ENCODE measurements around the gene DOCK10.

Gene DOCK10

DNA sequence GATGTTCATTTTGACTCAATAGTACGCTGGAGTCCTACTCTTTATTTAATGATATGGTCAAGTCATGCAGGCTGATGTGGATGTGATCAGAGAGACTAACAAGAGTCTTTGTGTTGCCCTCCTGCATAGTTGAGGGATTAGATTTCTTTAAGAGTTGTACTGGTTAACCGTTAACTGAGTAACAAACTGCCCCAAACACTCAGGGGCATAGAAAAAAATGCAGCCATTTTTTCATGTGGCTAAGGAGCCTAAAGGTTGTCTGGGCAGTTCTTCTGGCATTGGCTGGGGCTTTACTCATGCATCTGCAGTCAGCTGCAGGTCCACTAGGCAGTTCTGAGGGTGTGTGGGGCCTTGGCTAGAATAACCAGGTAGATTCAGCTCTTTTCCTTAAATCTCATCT is 32.5 kb downstream of the DOCK10 start:
- no peak for DNase-seq

DNA sequence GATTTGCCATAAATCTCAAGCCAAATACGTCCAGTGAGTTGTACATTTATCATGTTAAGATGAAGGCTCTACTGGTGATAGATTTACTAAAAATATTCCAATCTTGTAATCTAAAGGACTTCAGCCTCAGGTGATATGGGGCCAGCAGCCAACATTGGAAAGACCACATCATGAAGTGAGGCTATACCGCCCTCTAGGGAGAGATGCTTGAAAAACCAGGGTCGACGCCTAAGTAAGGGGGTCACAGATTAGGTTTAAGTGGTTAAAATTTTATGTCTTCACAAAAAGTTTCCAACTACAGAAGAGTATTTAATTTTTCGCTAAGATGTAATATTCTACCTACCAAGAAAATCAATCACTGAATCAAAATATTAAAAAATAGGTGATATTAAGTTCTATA is 33.3 kb downstream of the DOCK10 start:
- no peak for DNase-seq

DNA sequence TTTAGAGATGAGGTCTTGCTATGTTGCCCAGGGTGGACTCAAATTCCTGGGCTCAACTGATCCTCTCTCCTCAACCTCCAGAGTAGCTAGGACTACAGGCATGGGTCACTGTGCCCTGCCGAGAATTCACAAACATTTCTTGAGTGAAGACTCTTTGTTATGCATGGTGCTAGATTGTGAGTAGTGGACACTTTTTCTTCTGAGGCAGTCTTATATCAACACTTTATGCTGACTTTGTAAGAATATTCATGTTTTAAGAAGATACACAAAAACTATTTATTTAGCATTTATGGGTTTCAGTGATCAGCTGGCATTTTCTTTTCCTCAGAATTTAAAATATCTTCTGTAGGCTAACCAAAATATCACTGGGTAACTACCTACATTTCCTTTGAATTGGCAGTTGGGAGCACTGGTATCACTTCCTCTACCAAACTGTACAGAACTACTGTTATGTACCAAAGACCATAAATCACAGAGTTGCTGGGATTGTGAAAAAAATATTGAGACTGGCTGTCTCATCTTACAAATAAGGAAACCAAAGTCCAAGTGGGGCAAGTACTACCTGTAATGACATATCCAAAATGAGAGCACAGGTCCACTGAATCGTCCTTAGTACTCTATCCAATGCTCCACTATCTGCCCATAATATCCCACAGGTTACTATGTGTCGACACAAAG is 34.0 kb downstream of the DOCK10 start:
- no peak for DNase-seq

DNA sequence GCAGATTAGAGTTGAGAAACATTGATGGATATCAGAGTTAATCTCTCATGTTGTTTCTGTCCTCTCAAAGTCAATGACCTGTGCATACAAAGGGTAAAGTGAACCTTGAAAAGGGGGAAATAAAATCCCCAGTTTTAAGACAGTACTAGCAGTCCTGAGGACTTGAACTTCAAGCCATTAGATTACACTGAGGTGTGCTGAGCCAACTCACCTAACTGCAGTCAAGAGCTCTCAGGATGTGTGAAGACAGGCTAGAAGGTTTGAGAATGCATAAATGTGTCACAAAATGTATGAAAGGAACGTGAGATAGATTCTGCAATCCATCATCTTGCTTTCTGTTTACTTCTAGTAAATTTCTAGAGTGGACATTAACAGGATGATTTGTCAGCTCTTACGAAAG is 35.5 kb downstream of the DOCK10 start:
- no peak for DNase-seq

DNA sequence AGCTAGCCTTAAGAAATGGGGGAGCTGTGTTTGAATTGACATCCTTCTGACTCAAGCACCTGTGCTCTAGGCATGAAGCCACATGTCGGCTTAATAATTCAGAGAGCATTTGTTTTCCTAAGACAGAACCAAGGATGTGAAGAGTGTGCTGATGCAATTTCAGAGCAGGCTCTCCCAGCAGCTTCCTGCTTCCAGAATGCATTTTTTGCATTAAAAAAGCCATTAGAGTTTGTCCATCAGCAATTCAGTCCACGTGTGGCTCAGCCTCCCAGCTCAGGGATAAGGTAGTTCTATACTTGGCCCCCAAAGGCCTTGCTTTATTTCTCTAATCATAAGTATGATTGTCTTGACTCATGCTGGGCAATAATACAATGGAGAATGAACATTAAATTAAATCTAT is 37.7 kb downstream of the DOCK10 start:
- DNase-seq: no peak

DNA sequence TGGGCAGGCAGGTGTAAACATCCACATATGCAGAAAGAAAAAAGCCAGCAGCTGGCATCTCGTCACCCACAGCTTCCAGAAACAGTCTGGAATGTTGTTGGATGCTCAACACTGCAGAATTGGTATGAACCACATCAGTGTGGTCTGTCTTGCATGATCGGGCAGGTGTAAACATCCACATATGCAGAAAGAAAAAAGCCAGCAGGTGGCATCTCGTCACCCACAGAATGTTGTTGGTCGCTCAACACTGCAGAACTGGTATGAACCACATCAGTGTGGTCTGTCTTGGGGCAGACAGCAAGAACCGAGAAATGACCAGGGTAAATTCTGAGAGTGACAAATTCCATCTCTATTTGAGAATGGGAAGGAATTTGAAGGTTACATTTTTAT is 39.6 kb downstream of the DOCK10 start:
- no peak for DNase-seq

DNA sequence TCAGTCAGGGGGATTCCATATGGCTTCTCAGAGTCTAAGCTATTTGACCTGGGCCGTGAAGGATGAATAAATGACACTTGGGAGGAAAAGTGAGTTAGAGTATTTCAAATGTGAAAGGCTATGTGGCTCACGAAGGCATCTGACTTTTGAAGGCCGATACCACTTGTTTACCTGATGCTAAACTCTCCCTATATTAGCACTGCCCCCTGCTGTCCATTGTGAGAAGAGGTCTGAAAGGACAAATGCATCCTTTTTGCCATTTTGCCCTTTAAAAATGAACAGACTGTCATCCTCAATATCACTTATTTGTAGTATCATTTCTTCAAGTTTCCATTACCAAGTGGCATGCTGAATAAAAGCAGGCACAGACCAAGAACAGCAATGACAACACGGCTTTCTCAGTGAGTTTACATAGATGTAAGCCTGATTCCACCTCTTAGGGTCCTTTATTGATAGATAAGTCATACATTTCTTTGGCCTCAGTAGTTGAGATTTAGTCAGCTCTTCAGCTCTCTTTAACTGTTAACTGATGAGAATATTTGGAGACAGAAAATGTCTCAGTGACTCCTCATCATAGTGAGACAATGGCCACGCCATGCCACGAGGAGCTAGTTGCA is 40.1 kb downstream of the DOCK10 start:
- peak; percentile 63 to 66 for DNase-seq

DNA sequence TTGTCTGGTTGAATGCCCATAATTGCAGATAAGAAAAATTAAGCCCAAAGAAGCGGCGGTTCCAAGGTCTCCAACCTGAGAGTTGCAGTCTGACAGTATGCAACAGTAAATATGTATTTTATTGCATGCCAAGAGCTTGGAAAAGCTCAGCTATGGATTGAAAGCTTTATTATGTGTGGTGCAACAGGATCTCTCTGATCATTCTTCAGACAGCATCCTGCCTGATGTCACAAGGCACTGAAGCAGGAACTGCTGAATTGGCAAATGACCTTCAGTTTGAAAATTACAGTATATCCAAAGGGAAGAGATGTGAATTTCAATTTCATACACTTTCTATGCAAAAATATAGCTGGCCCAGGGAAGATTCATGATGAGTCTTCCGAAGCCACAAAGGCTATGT is 42.5 kb downstream of the DOCK10 start:
- DNase-seq: no peak

DNA sequence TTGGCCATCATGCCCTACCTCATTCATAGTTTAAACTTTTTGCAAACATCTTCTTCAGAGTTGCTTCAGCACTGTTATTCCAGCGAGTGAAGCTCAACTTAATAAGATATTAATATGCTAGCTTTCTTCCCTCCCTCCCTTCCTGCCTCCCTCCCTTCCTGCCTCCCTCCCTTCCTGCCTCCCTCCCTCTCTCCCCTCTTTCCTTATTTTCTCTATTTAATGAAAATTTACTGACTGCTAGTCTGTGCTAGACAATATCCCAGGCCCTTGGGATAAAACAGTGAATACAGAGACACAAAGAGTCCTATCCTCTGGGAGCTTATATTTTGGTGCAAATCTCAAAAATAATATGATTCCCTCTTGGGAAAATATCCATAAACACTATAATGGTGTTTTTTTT is 42.9 kb downstream of the DOCK10 start:
- no peak for DNase-seq

DNA sequence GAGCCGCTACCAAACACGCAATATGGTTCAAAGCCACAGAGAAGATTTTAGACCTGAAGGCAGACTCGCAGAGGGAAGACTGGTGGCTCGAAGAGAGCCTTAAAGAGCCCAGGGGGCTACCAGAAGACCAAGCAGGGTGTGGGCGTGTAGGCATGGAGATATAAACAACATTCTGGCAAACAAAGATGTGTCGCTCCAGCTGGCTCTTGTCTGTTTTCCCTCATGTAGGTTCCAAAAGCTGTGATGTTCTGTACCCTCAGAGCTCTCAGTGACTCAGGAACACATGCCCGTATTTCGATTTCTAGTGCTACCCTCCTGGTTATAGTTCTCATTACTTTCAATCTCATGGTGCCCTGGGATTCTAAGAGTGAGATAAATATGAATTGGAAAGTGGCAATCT is 44.5 kb downstream of the DOCK10 start:
- no peak for DNase-seq

DNA sequence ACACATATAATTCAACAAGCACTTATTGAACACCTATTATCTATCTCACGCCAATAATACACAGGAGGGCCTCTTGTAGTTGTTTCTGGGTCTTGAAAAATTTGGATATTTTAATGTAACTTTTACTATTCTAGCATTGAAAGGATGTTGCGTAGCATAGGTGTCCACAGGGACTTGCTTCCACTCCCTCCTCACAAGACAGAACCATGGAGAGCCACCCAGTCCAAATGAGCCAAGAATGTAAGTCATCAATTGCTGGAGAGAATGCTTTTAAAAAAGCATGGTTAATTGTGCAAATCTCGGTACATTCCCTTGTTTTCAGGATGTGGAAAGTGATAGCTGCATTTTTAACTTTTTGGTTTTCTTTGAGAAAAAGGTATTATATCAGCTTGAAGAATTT is 46.8 kb downstream of the DOCK10 start:
- DNase-seq: no peak

DNA sequence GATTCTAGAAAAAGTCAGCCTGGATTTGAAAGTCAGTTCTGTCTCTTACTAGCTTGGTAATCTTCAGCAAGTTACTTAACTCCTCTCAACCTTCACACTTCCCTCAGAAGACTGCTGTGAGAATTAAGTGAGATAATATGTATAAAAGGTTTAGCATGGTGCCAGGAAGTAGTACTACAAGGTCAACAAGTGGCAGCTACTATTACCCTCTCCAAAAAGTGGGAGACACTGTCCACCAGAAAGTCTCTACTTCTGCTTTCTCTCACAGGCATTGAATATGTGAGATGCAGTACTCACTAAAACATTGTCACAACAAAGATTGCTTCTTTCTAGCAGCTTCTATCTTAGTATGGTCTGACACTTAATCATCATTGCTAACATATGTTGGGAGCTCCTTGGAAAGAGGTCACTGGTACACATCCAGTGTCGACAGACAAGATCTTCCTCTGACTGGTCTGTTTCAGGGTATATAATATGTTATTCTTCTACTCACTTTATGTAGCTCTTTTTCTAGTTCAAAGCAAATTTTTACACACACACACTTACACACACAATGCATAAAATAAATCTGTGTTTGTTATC is 47.9 kb downstream of the DOCK10 start:
- DNase-seq: no peak

DNA sequence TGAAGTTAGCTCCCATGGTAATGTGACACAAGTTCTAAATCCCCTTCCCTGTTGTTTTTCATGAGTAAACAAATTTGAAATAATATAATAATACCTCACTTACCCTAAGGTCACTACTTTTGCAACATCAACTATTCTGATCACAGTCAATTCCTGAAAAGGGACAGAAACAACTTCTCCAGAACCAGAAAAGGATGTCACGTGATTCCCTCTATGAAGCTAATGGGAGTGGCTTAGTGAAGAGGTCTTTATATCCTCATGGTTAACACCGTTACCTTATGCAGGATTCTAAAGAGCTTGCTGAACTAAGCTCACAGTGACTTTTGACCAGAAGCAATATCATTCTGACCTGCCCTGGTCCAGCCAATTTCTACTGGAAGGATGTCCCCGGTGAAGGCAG is 51.6 kb downstream of the DOCK10 start:
- no peak for DNase-seq

DNA sequence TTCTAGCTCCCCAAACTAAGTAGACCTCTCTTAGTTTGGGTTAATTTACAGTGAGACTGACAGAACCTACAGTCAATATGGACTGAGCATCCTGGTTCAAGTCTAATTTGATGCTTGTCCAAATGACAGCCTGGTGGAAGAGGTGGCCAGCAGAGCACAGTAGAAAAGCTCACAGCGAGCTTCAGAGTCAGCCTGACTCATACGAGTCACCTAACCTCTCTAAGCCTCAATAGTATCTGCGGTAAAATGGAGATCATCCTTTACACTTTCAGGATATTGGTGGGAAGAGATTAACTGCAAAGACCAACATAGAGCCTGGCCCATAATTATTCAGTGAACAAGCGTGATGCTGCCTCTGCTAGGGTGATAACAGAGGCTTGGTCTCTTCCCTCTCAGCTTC is 54.5 kb downstream of the DOCK10 start:
- DNase-seq: no peak

DNA sequence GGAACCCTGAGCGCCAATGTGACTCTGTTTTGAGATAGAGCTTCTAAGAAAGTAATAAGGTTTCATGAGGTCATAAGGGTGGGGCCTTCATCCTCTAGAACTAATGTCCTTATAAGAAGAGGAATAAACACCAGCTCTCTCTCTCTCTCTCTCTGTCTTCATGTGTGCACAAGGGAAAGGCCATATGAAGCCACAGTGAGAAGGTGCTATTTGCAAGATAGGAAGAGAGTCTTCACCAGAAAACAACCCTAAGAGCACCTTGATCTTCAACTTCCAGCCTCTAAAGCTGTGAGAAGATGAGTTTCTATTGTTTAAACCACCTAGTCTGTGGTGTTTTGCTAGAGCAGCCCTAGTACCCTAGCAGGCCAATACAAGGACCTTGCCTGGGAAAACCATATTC is 55.8 kb downstream of the DOCK10 start:
- no peak for DNase-seq

DNA sequence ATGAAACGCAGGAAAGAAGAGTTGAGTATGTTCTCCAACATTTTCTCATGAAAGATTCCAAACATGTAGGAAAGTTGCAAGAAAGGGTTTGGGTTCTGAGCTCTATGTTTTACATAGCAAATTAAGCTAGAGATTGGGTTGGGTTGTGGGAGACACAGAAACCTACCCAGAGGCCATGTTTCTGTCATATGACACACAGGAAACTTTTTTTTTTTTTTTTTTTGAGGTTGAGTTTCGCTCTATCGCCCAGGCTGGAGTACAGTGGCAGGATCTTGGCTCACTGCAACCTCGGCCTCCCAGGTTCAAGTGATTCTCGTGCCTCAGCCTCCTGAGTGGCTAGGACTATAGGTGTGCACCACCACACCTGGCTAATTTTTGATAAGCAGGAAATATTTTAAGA is 57.6 kb downstream of the DOCK10 start:
- no peak for DNase-seq

DNA sequence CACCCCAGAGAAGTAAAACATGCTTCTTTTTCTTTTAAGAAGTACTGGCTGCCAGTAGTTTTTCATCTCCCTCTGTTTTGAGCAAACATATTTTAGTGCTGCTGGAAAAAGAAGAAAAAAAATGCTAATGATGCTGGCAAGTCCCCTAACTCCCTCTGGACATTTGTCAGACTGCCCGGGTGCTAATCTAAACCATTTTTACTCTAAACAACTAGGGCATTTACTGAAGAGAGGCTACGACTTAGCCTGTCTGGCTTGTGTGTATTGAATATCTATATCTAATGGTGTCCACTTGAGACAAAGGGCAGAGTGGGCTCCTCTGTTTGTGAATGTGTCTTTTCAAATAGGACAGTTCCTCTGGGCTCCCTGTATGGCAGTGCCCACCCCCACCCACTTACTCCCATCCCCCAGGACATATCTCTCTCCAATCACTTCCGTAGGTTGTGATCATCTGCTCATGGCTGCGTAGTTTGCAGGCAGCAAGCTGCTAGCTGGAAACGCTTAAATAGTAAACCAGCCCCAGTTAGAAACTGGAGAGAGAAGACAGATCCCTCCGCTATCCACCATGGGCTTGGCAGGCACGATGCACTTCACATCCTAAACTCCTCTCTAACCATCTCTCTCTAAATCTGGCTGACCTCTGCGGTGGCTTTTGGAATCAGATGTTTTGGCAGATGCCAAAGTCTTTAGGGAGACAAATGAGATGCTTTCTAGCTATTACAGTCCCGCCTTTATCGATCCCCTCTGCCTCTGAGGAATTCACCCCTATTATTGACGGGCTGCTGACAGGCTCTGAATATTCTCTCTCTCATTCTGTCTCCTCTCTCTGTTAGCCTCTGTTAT is 58.3 kb downstream of the DOCK10 start:
- no peak for DNase-seq

DNA sequence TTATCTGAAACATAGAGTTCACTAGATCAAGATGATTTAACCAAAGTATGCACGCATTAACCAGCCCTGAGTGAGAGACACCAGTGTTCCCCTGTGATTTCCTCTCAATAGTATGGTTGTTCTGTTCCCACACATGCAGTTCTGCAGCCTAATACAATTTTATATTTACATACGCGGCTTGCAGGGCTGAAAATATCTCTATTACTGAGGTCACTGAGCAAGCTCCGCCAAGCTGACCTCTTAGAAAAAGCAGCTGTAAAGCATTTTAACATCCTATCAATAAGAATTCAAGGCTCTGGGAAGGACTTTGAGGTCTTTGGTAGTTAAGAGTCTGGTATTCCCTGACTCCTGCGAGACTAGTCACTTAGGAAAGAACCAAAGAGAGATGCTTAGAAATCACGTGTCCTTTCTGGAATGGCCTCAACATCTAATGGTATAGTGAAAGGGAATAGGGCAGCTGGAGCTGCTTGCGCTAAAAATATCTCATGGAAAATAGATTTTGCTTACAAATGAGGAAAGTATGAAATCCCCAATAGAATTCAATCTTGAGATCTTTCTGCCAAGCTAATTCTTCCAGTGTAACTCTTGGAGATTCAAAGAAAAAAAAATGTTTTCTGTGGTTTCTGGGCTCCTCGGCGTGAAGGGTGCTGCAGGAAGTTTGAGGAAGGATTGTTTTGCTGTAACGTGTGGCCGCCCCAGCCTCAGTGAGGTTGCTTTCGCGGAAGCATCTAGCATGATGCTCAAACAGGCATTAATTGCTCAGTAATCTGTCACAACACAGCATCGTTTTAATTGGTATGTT is 59.2 kb downstream of the DOCK10 start:
- no peak for DNase-seq

DNA sequence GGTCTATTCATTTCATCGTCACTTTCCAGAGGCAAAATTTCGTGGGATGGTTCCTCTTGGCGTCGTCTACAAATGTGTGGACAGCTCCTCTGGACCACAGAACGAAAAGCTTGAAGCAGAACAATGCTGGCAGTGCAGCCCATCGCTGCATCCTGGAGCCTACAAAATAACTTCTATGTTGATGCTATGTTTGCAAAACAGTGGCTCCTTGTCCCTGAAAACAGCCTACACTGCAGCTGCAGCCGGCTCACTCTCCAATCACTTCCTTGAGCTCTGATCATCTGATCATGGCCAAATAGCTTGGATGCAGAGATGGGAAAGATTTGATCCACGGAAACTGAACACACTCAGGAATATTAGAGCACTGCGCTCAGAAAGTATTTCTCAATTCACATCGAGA is 60.0 kb downstream of the DOCK10 start:
- no peak for DNase-seq

DNA sequence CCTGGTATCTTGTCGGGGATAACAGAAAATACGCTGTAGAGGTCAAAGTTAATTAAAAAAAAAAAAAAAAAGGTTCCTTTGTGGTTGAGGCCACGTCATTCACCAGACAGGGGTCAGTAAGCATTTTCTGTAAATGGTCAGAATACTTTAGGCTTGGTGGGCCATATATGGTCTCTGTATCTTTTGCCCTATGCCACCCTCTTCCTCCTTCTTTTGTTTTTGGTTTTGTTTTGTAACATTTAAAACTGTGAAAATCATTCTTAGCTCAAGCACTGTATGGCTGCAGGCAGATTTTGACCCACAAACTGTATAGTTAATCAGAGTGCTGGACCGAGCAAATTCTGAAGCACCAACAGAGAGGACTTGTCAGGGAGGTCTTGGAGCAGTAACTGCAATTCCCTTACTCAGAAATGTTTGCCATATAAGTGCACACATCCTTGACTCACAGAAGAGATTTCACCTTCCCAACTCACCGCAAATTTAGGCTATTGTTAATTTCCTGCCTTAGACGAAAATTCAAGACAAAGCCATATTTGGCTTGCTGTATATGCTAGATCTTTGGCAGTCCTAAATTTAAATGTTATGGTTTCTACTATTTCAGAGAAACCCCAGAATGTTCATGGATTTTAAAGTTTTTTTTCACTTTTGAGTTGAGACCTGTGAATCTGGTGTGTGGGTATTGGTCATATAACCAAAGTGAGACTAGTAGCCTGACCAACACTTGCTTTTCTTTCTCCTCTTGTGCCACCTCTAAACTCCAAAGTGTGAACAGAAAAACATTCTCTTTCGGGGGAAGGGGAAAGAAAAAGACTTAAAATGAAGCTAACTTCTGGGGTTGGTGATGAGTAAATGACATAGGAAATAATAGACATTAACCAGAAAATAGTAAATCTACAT is 65.4 kb downstream of the DOCK10 start:
- no peak for DNase-seq

DNA sequence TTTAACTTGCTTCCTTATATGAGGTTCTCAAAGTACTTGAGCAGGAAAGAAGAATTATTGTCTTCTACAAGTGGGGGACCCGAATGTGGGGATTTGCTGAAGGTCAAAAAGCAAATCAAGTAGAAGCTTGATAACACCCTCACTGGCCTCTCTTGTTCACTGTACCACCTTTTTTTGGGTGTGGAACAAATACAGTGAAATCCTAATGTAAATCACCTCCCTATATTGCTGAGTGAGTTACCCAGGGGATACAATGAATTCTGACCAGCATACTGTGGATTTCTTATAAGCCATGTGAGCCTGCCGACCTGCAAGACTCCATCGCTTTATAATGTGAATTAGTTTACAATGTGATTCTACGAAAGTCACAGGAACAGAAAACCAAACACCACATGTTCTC is 66.5 kb downstream of the DOCK10 start:
- no peak for DNase-seq
